Kasumi-1 (cell line): Measurements from ENCODE around the gene TPSG1.
"Not testable (repeated sequence)": the region's sequence is repeated elsewhere in the genome, so short reads cannot be mapped to it uniquely, and the experiment has no call there.

Experiments
- DNase-seq, 2 experiments: peaks; one replicate each; lab custom pipeline; 2025; lab: John Stamatoyannopoulos, UW

TPSG1 gene

DNA sequence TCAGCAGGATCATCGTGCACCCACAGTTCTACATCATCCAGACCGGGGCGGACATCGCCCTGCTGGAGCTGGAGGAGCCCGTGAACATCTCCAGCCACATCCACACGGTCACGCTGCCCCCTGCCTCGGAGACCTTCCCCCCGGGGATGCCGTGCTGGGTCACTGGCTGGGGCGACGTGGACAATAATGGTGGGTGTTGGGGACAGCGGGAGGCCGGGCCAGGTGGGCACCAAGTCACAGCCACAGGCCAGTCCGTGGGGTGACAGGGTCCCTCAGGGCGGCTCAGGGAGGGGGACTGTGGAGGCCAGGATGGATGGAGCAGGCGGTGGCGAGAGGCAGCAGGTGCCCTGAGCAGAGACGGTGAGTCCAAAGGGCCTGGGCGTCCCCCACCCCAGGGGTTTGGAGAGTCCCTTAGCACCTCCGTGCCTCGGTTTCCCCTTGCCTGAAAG is 31.8 kb upstream of the TPSG1 start:
- DNase-seq = no peak

DNA sequence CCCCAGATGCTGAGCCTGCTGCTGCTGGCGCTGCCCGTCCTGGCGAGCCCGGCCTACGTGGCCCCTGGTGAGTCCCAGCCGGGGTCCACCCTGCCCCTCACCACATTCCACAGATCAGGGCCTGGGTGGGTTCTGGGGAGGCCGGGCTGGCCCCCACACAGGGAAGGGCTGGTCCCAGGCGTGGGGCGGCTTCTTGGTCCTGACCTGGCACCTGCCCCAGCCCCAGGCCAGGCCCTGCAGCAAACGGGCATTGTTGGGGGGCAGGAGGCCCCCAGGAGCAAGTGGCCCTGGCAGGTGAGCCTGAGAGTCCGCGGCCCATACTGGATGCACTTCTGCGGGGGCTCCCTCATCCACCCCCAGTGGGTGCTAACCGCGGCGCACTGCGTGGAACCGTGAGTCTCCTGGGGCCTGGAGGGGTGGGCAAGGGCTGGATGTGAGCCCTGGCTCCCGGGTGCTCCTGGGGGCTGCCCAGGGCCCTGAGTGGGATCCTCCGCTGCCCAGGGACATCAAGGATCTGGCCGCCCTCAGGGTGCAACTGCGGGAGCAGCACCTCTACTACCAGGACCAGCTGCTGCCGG is 31.3 kb upstream of the TPSG1 start:
- DNase-seq = not testable (repeated sequence)

DNA sequence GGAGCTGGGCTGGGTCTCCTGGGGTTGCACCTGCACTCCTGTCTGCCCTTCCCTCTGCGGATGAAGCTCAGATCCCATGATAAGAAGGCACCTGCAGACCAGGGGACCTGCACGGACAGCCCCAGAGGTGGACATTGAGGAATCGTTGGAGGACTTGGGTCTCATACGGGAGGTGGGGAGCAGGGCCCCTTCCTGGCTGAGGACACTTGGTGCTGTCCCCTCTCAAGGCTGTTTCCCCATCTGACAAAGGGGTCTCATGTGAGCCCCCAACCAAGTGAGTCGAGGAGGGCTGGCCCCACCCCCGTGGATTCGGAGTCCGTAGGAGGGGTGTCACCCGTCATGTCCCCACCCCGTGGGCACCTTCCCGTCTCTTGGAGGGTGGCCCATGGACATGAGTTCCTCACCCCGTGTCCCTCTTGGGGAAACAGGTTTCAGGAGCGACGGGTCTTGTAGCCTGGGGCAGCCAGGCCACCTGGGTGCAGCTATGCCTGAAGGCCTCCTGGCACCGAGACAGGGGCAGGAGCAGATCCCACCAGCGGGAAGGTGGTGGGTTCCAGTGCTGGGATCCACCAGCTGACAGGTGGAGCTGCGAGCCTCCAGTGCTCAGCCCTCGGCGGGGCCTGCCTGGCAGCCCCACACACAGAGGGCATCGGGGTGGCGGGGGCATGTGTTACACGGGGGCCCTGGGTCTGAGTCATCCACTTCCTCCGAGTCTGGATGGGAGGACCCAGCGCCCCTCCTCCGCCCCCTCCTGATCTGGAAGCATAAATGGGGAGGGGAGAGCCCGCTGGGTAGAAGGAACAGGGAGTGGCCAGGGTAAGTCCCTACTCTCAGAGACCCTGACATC is 30.4 kb upstream of the TPSG1 start, which contains the start of gene TPSD1:
TSS of gene TPSD1 (plus strand) at position 794 of the 847 bp plus-strand sequence. CDS start 212 bp downstream, outside the sequence.
- DNase-seq = not testable (repeated sequence)

DNA sequence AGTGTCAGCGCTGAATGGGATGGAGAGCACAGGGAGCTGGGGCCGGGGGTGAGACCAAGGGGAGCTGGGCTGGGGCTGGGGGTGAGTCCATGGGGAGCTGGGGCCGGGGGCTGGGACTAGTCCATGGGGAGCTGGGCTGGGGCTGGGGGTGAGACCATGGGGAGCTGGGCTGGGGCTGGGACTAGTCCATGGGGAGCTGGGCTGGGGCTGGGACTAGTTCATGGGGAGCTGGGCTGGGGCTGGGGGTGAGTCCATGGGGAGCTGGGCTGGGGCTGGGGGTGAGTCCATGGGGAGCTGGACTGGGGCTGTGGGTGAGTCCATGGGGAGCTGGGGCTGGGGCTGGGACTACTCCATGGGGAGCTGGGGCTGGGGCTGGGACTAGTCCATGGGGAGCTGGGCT is 29.8 kb upstream of the TPSG1 start:
- not testable (repeated sequence) for DNase-seq

DNA sequence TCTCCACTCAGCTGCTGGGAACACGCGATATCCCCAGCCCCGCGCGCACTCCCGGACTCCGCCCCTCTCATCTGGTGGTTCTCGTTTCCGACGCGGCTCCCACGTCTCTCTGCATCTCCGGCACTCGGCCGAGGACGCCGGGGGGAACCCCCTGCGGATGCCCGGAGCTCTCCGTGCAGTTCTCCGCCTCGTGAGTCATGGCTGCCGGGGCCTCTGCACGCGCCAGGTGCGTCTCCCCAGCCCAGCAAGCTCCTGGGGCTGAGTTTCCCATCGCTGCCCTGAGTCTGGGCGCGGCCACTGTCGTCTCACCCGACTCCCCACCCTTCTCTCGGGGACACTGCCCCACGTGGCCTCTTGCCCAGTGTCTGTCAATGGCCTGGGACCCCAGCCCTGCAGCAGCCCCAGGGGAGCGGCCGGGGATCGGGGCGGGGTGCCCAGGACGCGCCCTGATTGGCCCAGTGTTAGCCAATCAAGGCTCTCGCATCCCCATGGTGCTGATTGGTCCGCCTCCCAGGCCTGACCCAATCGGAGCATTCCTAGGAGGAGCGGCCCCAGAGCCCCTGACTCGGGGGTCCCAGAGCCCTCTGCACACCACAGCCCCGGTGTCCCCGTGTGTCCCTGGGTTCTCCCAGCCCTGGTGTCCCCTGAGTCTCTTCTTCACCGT is 28.8 kb upstream of the TPSG1 start:
- not testable (repeated sequence) for DNase-seq

DNA sequence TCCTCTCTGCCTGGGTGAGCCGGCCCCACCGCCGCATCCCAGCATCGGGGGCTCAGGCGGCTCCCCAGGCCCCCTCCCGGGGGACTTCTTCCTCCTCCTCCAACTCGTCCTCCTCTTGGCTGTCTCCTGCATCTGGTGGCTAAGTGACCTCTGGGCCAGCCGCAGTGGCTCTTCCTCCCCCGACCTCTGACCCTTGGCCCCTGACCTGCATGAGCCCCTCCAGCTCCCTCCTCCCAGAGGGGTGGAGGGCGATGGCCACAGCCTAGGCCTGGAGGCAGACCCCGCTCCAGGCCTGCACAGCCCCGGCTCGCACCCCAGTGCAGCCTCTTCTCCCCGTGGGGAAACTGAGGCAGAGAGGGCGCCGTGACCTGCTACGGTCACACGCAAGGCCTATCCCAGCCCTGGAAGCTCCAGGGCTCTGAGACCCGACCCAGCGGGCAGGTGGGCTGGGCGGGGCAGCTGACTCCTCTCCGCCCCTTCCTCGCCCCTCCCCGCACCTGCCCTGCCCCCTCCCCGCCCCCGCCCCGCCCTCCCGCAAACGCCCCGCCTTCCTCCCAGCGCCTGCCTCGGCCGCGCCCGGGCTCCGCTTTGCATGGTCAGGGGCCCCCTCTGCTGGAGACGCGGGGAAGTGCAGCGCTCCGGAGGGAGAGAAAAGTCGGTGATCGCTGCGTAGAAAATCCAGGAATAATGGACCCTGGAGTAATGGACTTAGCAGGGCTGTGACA is 24.1 kb upstream of the TPSG1 start:
- not testable (repeated sequence) for DNase-seq

DNA sequence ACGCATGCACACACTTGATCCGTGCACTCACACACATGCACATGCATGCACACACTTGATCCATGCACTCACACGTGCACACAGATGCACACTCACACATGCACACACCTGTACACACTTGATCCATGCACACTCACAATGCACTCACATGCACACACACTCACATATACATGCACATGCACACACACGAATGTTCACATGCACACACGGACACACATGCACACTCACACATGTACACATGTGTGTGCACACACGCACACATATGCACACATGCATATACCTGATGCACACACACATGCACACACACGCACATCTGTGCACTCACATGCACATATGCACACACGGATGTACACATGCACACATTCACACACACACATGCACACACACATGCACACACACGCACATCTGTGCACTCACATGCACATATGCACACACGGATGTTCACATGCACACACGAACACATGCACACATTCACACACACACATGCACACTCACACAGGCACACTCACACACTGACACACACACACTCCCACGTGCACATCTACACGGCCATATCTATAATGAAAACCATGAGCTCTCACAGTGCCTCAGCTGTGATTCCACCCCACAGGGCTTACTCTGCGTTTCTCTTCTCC is 23.0 kb upstream of the TPSG1 start:
- not testable (repeated sequence) for DNase-seq

DNA sequence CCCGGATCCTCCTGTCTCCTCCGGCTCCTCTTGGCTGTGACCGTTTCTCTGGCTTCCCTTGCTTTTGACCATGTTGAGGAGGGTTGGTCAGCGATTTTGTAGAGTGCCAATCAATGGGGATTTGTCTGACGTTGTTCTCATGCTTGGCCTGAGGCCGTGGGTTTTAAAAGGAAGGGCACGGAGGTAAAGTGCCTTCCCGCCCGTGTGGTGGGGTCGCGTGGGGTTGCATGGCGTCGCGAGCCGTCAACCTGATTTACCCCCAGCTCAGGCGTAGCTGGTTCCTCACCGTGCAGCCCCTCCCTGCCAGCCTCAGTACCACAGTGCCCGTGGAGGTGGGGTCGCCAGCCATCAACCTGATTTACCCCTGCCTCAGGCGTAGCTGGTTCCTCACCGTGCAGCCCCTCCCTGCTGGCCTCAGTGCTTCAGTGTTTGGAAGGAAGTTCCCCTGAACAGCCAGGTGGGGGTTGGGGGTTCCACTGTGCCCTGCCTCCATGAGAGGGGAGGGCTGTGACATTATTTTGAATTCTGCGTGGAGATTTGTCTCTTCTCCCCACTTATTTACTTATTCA is 20.5 kb upstream of the TPSG1 start:
- DNase-seq = no peak

DNA sequence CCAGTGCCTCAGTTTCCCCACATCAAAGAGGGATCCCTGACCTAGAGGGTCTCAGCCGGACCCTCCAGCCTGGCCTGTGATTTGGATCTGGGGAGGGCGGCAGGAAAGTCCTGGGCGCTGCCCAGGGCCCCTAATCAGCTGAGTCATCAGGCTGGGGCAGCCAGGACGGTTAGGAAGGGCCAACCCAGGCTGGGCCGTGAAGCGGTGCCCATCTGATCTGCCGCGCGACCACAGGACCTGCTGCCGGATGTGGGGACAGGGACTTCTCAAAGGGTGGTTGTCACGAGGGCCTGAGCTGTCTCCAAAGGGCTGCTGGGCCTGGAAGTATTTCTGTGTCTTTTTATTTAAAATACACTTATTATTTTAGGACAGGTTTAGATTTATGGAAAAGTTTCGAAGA is 19.8 kb upstream of the TPSG1 start:
- DNase-seq = peak; percentile 37 to 54

DNA sequence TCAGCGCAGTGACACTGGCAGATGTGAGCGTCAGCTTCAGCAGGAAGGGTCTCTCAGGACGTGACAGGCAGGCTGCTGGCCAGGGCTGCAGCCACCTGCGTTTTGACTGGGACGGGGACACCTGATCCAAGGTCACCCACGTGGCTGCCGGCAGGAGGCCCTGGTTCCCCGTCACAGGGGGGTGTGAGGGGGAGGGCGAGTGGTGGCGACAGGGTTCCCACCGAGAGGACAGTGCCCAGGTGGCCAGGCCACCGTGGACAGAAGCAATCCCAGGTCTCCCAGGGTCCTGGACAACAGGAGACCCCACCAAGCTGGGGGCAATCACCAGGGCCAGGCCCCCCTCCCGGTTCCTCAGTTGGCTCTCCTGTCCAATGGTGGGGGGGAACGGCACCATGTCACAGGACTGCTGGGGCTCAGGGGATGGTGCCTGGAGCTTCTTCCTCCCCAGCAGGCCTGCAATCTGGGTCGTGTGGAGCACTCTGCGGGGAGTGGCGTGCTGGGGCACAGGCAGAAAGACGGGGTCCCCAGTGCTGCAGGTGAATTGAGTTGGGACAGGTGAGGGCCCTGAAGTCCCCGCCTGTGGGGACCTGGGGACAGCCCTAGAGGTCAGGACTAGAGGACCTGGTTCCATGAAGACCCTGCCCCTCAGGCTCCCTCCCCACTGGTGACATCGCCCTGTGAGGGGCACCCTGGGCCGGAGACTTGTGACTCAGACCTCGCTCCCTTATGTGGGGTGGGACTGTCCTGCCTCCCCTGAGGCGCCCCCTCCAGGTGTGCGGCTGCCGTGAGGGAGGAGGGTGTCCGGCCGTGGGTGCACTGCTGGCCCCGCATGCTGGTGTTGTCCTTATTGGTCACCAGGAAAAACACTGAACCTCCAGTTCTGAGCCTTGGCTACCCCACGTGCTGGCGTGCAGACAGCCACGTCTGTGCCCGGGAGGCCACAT is 19.1 kb upstream of the TPSG1 start:
- not testable (repeated sequence) for DNase-seq

DNA sequence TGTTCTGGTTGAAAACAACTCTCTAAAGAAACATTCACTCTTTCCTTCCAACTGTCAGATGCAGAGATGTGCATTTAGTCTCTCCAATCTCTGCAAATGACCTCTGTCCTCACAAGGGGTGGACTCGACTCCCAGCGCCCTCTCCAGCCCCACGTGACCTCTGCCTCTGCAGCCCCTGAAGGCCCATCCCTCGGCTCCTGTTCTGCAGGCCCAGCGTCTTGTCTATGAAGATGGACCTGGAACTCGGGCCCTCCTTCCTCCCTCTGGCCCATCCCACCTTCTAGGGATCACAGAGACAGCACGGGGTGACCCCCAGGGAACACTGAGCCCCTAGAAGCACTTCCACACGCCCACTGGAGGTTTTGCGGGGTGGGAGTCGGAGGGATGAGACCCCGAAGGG is 18.3 kb upstream of the TPSG1 start:
- DNase-seq = not testable (repeated sequence)

DNA sequence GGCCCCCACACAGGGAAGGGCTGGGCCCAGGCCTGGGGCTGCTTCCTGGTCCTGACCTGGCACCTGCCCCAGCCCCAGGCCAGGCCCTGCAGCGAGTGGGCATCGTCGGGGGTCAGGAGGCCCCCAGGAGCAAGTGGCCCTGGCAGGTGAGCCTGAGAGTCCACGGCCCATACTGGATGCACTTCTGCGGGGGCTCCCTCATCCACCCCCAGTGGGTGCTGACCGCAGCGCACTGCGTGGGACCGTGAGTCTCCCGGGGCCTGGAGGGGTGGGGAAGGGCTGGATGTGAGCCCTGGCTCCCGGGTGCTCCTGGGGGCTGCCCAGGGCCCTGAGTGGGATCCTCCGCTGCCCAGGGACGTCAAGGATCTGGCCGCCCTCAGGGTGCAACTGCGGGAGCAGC is 16.0 kb upstream of the TPSG1 start:
- not testable (repeated sequence) for DNase-seq

DNA sequence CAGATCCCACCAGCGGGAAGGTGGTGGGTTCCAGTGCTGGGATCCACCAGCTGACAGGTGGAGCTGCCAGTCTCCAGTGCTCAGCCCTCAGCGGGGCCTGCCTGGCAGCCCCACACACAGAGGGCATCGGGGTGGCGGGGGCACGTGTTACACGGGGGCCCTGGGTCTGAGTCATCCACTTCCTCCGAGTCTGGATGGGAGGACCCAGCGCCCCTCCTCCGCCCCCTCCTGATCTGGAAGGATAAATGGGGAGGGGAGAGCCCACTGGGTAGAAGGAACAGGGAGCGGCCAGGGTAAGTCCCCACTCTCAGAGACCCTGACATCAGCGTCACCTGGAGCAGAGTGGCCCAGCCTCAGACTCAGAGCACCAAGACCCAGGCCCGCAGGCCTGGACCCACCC is 15.4 kb upstream of the TPSG1 start, which contains the start of gene TPSAB1:
TSS of gene TPSAB1 (plus strand) at position 270 of the 400 bp plus-strand sequence. CDS start 234 bp downstream, outside the sequence.
- not testable (repeated sequence) for DNase-seq

DNA sequence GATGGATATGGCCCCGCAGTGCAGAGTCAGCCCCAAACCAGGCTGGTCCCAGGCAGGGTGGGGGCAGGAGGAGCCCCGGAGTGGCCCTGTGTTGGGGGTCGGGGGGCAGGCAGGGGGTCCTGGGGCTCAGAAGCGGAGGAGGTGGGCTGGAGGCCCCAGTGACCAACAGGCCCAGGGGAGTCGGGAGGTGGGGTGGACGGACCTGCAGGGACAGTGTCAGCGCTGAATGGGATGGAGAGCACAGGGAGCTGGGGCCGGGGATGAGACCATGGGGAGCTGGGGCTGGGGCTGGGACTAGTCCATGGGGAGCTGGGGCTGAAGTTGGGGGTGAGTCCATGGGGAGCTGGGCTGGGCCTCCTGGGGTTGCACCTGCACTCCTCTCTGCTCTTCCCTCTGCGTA is 14.5 kb upstream of the TPSG1 start:
- not testable (repeated sequence) for DNase-seq

DNA sequence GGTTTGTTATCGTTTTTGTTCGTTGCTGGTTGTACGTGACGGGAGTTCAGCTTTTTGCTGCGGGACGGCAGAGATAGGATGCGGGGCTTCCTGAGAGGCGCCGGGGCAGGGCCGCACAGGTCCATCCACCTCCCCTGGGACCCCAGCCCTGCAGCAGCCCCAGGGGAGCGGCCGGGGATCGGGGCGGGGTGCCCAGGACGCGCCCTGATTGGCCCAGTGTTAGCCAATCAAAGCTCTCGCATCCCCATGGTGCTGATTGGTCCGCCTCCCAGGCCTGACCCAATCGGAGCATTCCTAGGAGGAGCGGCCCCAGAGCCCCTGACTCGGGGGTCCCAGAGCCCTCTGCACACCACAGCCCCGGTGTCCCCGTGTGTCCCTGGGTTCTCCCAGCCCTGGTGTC is 13.8 kb upstream of the TPSG1 start:
- not testable (repeated sequence) for DNase-seq

DNA sequence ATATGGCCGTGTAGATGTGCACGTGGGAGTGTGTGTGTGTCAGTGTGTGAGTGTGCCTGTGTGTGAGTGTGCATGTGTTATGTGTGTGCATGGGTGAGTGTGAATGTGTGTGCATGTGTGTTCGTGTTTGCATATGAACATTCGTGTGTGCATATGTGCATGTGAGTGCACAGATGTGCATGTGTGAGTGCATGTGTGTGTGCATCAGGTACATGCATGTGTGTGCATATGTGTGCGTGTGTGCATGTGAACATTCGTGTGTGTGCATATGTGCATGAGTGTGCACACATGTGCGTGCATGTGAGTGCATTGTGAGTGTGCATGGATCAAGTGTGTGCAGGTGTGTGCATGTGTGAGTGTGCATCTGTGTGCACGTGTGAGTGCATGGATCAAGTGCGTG is 12.9 kb upstream of the TPSG1 start:
- no peak for DNase-seq

DNA sequence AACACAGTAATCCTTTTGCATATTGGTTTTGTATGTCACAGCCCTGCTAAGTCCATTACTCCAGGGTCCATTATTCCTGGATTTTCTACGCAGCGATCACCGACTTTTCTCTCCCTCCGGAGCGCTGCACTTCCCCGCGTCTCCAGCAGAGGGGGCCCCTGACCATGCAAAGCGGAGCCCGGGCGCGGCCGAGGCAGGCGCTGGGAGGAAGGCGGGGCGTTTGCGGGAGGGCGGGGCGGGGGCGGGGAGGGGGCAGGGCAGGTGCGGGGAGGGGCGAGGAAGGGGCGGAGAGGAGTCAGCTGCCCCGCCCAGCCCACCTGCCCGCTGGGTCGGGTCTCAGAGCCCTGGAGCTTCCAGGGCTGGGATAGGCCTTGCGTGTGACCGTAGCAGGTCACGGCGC is 11.6 kb upstream of the TPSG1 start:
- not testable (repeated sequence) for DNase-seq

DNA sequence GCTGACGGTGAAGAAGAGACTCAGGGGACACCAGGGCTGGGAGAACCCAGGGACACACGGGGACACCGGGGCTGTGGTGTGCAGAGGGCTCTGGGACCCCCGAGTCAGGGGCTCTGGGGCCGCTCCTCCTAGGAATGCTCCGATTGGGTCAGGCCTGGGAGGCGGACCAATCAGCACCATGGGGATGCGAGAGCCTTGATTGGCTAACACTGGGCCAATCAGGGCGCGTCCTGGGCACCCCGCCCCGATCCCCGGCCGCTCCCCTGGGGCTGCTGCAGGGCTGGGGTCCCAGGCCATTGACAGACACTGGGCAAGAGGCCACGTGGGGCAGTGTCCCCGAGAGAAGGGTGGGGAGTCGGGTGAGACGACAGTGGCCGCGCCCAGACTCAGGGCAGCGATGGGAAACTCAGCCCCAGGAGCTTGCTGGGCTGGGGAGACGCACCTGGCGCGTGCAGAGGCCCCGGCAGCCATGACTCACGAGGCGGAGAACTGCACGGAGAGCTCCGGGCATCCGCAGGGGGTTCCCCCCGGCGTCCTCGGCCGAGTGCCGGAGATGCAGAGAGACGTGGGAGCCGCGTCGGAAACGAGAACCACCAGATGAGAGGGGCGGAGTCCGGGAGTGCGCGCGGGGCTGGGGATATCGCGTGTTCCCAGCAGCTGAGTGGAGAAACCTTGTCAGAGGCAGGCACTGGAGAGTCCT is 7.1 kb upstream of the TPSG1 start:
- not testable (repeated sequence) for DNase-seq

DNA sequence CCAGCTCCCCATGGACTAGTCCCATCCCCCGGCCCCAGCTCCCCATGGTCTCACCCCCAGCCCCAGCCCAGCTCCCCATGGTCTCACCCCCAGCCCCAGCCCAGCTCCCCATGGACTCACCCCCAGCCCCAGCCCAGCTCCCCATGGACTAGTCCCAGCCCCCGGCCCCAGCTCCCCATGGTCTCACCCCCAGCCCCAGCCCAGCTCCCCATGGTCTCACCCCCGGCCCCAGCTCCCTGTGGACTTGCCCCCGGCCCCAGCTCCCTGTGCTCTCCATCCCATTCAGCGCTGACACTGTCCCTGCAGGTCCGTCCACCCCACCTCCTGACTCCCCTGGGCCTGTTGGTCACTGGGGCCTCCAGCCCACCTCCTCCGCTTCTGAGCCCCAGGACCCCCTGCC is 6.2 kb upstream of the TPSG1 start:
- DNase-seq = not testable (repeated sequence)
